ENCODE data around the gene HTRA3.

Gene HTRA3

DNA sequence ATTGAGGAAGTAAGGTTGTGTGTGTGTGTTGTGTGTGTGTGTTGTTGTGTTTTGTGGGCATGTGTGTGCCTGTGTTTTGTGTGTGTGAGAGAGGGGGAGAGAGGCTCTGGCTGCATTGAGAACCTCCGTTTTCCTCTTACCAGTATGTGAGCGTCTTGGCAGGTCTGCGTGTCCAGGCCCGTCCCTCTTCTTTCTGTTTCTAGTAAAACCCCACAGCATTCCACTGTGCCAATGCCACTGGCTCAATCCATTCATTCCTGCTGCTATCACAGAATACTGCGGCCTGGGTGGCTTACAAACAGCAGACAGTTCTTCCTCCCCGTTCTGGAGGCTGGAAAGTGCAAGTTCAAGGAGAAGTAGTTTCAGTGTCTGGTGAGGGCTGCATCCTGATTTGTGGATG lies 15.5 kb upstream of the HTRA3 start:
- no peak overlapping the region for H3K4me3 ChIP-seq (replicated peaks; ENCODE audit: low read depth, low read length)
- no peak for DNase-seq (ENCODE audit: extremely low read depth, low read depth)
- no peak for TF ChIP-seq CTCF (IDR thresholded peaks at IDR 0.05; ENCODE audit: low read depth, low read length, missing control alignments)

GRCh38 chr4:8255698-8256441 lies 13.7 kb upstream of the HTRA3 start:
- TF ChIP-seq CTCF (IDR thresholded peaks at IDR 0.05; ENCODE audit: low read depth, low read length, missing control alignments), result no peak
- DNase-seq (ENCODE audit: extremely low read depth, low read depth), result no peak
- no peak overlapping the region for H3K4me3 ChIP-seq (replicated peaks; ENCODE audit: low read depth, low read length)

DNA sequence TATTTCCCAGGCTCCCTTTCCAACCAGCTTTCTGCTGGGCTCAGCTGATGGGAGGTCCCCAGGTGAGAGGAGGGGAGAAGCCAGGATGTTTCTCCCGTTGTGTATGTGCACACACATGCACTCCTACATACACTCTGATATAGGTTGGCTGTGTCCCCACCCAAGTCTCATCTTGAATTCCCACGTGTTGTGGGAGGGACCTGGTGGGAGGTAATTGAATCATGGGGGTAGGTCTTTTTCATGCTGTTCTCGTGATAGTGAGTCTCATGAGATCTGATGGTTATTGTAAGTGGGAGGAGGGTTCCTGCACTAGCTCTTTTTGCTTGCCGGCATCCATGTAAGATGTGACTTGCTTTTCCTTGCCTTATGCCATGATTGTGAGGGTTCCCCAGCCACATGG lies 11.7 kb upstream of the HTRA3 start:
- no peak overlapping the region for H3K4me3 ChIP-seq (replicated peaks; ENCODE audit: low read depth, low read length)
- no peak for DNase-seq (ENCODE audit: extremely low read depth, low read depth)
- no peak for TF ChIP-seq CTCF (IDR thresholded peaks at IDR 0.05; ENCODE audit: low read depth, low read length, missing control alignments)

GRCh38 chr4:8258552-8259212 lies 10.9 kb upstream of the HTRA3 start:
- no peak for TF ChIP-seq CTCF (IDR thresholded peaks at IDR 0.05; ENCODE audit: low read depth, low read length, missing control alignments)
- no peak overlapping the region for H3K4me3 ChIP-seq (replicated peaks; ENCODE audit: low read depth, low read length)
- DNase-seq (ENCODE audit: extremely low read depth, low read depth), result no peak

DNA sequence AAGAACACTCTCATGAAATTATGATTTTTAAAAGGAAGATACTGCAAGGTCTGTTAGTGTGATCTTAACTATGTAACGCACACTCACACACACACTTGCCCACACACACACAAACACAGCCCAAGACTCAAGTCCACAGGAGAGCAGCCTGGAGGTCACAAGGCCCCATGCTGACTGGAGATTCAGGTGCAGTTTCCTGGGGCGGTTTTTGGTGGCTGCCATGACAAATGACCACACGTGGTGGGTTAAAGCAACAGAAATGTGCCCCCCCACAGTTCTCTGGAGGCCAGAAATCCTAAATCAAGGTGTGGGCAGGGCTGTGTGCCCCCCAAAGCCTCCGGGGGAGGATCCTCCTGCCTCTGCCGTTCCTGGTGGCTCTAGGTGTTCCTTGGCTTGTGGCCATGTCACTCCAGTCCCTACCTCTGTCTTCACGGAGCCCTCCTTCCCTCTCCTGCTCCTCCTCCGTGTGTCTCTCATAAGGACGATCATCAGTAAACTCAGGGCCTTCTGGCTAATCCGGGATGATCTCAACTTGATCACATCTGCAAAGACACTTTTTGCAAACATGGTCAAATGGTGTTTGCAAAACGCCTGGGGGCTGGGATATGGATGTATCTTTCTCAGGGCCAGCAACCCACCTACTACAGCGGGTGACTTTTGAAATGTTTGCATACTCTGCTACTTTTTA lies 9.7 kb upstream of the HTRA3 start:
- H3K4me3 ChIP-seq (replicated peaks; ENCODE audit: low read depth, low read length), result no peak overlapping the region
- no peak for TF ChIP-seq CTCF (IDR thresholded peaks at IDR 0.05; ENCODE audit: low read depth, low read length, missing control alignments)
- DNase-seq (ENCODE audit: extremely low read depth, low read depth), result no peak

GRCh38 chr4:8260656-8261111 lies 8.9 kb upstream of the HTRA3 start:
- H3K4me3 ChIP-seq (replicated peaks; ENCODE audit: low read depth, low read length), result no peak overlapping the region
- no peak for DNase-seq (ENCODE audit: extremely low read depth, low read depth)

More at GRCh38 chr4:8260656-8261111, 8.9 kb upstream of the HTRA3 start:
- no peak for TF ChIP-seq CTCF (IDR thresholded peaks at IDR 0.05; ENCODE audit: low read depth, low read length, missing control alignments)

Measured in HFF-Myc (cell line).